Coronary artery (tissue), 2 donors: Measurements from ENCODE around the gene PEPD.

Experiments used
- DNase-seq: peaks from one replicate; pipeline ENCODE4 v3.0.0-alpha.2; 2017; ENCODE audit warnings: low spot score
- H3K27ac ChIP-seq, 2 donors: fragments of 200-600 bp; sonication (generic); one replicate each; pipeline ENCODE4 v1.5.1; 2016 to 2019
- H3K4me3 ChIP-seq: fragments of 200-600 bp; sonication (generic); 2 replicates; pipeline ENCODE4 v1.5.1; 2016; ENCODE audit warnings: mild to moderate bottlenecking, moderate library complexity
- CTCF ChIP-seq: fragments of 200-600 bp; sonication (generic); IDR thresholded peaks from one replicate; pipeline ENCODE4 v1.5.1; 2019; ENCODE audit warnings: antibody characterized with exemption

PEPD gene

GRCh38 chr19:33503433-33504057 is 18.0 kb downstream of the PEPD start:
- H3K4me3 ChIP-seq: no peak overlapping the region
- DNase-seq: no peak
- no peak for TF ChIP-seq CTCF
- H3K27ac ChIP-seq: no peak overlapping the region

DNA sequence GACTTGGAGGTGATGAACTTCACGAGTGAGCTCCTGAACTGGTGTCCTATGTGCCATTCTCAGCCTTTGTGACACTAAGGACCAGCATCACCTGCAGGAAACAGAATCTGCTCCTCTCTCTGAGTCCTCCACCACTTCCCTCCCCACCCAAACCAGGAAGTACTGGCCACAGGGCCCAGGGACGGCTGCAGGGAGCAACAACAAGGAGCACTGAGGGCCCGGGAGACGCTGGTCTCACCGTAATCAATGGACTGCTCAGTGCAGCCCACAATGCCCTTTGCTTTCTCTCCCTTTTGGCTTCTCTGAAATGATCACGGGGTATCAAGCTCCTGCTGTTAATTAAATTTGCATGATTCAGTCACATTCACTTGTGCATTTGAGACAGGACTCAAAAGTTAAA is 18.6 kb downstream of the PEPD start:
- no peak for DNase-seq
- no peak overlapping the region for H3K27ac ChIP-seq
- TF ChIP-seq CTCF: no peak
- no peak overlapping the region for H3K4me3 ChIP-seq

DNA sequence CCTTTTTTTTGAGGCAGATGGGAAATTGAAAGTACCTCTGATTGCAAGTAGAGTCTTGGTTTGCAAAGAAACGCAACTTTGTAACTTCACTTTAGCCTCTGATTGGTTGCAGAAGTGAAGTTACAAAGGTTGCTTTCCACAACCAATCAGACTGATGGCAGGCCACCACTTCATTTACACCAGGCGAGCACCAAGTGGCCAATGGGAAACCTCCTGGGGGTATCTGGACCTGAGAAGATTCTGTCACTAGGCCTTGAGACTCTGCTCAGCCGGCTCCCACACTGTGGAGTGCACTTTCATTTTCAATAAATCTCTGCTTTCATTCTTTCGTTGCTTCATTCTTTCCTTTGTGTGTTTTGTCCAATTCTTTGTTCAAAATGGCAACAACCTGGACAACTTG is 19.1 kb downstream of the PEPD start:
- no peak for TF ChIP-seq CTCF
- Histone ChIP-seq H3K27ac (no peak overlapping the region), H3K4me3 (no peak overlapping the region)
- DNase-seq: no peak

DNA sequence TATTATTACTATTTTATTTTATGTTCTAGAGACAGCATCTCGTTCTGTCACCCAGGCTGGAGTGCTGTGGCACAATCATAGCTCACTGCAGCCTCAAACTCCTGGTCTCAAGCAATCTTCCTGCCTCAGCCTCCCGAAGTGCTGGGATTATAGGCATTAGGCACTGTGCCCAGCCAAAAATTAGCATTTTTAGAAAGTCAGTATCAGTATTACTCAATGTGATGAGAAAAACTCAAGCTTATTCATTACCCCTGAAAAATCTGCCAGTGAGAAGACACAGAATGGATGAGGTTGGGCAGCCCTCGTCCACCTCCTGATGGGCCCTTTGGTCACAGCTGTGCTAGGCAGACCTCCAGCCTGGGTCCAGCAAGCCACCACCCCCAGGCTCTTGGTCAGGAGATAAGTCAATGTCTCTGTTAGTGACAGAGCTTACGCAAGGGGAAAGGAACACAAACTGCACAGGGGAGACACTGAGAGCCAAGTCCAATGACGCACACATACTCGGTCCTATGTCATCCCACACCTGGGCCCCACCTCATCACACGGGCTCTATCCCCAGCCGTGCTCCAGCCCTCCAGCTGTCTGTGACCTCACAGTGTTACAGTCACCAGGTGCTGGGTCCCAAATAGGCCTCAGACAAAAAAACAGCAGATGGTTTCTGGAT is 19.8 kb downstream of the PEPD start:
- H3K27ac ChIP-seq: no peak overlapping the region
- no peak for DNase-seq
- H3K4me3 ChIP-seq: no peak overlapping the region
- no peak for TF ChIP-seq CTCF

- no peak for DNase-seq
- H3K4me3 ChIP-seq: no peak overlapping the region
These were observed 20.6 kb downstream of the PEPD start for GRCh38 chr19:33500991-33501390.

GRCh38 chr19:33500586-33500985 is 21.0 kb downstream of the PEPD start:
- H3K4me3 ChIP-seq: no peak overlapping the region
- no peak overlapping the region for H3K27ac ChIP-seq
- TF ChIP-seq CTCF: no peak
- no peak for DNase-seq

More at GRCh38 chr19:33500991-33501390, 20.6 kb downstream of the PEPD start:
- H3K27ac ChIP-seq: no peak overlapping the region
- no peak for TF ChIP-seq CTCF
